ENCODE data around the gene MRPL34.
A peak's percentile ranks its signal among the peaks of the same experiment; 100 is the strongest.
"Not testable (repeated sequence)": the region's sequence is repeated elsewhere in the genome, so short reads cannot be mapped to it uniquely, and the experiment has no call there.

MRPL34 gene

DNA sequence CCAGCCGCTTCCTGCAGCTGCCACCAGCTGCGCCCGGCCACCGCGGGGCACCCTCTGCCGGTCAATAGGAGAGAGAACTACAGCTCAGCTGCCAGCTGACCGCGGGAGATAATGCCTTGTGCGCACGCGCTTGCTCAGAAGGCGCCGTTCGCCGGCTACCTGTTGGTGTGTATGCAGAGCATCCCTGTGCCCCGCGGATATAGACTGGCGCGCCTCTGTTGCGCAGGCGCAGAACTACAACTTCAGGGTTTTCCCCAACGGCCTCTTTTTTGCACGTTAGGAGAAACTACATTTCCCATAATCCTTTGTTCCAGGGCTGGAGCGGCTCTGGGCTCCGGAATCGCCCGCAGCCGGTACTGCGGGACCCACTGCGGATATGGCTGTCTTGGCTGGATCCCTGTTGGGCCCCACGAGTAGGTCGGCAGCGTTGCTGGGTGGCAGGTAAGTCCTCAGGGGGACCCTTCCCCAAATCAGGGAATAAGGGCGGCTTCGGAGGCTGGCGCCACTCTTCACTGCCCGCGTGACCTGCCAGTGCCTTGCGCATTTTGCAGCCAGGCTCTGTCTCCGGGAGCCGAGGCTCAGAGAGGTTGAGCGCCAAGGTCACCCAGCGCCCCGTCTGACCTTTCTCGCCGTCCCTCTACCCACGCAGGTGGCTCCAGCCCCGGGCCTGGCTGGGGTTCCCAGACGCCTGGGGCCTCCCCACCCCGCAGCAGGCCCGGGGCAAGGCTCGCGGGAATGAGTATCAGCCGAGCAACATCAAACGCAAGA, at the start of gene MRPL34:
TSS of gene MRPL34 (plus strand) at position 356 of the 768 bp plus-strand sequence. CDS start at position 377, 21 bp downstream.
- peak; percentile 89 to 93 for DNase-seq

DNA sequence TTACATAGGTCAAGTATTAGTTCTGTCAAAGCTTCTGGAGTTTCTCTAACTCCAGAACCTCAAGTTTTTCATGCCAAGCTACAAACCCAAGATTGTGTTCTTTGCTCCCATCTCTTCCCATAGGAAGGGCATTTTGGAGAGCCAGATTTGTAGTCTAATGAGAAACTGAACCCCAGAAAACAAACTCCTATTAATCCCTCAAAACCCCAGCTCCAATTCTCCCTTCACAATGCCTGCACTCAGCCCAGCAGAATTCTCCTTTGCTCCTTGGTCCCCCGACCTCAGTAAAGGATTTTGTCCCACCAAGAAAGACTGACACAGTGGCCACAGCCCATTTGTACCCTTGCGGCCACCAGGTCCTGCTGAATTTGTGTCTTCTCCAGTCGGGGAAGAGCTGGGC, 49.5 kb upstream of the MRPL34 start:
- no peak for DNase-seq

DNA sequence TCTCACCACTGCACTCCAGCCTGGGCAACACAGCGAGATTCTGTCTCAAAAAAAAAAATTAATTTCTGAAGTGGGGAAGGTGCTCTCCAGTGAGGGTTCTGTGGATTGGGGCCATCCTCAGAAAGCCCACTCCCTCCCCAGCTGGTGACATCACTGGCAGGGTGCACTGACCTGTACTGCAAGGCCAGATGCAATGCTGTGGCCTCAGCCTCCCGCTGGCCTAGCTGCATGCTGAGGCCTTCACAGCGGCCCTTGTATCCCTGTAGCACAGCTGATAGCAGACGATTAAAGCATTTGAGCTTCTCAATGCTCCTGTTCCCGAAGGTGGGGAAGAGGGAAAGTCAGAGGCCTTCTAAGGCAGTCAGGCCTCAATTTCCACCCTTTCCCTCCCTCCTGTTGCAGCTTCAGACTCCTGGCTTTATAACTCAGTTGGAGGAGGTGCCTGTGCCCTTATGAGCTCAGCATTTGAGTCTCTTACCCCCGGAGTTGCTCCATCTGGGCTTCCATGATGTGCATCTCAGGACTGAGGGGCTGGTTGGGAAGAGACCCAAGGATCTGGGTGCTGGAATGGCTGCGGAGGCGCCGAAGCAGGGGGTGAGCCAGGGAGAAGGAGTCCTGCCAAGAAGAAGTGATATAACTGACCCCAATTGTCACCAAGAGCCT, 46.4 kb upstream of the MRPL34 start:
- no peak for DNase-seq

GRCh38 chr19:17259934-17260333, 45.7 kb upstream of the MRPL34 start:
- no peak for DNase-seq

- peak; percentile 86 to 89 for DNase-seq
These were observed 44.8 kb upstream of the MRPL34 start for GRCh38 chr19:17260842-17261325.

GRCh38 chr19:17262557-17262956, 43.1 kb upstream of the MRPL34 start:
- no peak for DNase-seq

DNA sequence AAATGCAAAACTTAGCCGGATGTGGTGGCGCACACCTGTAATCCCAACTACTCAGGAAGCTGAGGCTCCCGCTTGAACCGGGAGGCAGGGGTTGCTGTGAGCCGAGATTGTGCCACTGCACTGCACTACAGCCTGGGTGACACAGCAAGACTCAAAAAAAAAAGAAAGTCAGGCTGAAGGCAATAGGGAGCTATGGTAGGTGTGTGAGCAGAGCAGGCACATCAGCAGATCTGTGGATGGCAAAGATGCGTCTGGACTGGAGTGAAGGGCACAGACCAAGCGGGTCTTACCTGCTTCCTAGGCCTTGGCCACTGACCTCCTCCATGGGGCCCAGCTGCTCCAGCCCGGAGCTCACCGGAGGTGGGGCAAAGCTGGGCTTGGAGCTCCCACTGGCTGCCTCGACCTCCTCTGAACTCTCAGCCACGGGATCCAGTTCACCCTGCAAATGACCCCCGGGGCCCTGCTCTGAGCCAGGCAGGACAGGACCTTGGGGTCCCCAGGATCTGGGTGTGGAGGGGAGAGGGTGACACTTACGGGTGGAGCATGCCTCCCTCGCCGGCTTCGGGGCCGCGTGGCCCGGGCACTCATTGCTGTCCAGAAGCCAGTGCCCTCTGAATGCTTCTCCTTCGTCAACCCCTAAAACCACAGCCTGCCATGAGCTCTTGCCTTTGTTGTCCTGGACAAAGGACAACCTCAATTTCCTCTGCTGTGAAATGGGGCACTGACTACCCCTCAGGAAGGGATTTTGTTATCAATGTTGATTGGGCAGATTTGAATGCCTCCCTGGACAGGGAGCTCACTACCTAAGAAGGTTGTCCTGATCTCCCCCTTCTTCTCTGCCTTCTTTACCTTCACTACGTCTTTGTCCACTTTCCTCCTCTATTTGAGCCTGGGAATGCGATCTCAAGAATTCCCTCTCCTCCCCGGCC, 41.7 kb upstream of the MRPL34 start:
- no peak for DNase-seq

DNA sequence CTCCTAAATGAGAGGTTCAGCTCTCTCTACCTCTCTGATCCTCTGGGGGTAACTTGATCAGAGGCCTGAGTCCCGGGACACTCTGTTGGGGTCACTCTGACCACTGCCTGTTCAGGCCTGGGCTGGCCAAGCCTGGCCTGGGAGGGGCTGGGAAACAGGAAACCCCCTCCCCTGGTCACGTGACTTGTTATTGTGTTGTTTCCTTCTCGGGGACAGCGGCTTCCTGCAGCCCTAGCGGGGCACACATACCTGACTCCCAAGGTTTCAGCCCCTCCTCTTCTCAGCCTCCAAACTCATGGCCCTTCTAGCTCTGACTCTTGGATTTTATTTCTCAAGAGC, 41.1 kb upstream of the MRPL34 start, which contains the start of gene USHBP1:
TSS of gene USHBP1 (minus strand) at position 105 of the 339 bp plus-strand sequence. CDS start 446 bp downstream, outside the sequence.
- DNase-seq = no peak

DNA sequence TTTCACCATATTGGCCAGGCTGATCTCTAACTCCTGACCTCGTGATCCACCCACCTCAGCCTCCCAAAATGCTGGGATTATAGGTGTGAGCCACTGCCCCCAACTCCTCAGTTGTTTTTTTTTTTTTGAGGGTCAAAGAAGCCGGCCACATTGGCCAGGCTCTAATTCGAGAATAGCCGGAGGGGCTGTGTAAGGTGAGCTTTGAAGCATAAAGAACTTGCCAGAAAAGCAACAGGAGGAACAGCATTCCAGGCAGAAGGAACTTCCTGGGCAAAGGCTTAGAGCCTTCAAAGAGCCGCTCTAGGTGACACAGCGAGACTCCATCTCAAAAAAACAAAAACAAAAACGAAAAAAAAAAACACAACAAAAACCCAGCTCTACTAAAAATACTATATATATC, 39.6 kb upstream of the MRPL34 start:
- DNase-seq = no peak

DNA sequence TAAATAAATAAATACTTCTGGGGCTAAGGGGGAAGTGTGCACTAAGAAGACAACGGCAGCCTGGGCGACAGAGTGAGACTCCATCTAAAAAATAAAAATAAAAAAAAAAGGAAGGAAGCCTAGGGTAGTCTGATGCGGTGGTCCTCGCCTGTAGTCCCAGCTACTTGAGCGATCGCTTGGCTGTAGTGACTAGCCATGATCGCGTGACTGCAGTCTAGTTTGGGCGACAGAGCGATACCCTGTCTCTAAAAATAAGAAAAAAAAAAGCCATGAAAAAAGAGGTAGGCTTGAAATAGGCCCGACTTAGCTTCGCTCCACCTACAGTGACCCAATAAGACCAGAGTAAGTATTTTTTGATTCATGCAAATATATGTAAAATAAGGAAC, 39.1 kb upstream of the MRPL34 start:
- no peak for DNase-seq

GRCh38 chr19:17266975-17267788, 38.5 kb upstream of the MRPL34 start, which contains the start of gene BABAM1:
Gene BABAM1, plus strand, starts transcription at chr19:17267443. Its CDS starts 1,364 bp downstream, at chr19:17268807.
- peak; percentile 94 to 95 for DNase-seq

- DNase-seq = no peak
These were observed 36.9 kb upstream of the MRPL34 start for GRCh38 chr19:17268754-17269153.

- DNase-seq = not testable (repeated sequence)
These were observed 30.8 kb upstream of the MRPL34 start for GRCh38 chr19:17274892-17275291.

DNA sequence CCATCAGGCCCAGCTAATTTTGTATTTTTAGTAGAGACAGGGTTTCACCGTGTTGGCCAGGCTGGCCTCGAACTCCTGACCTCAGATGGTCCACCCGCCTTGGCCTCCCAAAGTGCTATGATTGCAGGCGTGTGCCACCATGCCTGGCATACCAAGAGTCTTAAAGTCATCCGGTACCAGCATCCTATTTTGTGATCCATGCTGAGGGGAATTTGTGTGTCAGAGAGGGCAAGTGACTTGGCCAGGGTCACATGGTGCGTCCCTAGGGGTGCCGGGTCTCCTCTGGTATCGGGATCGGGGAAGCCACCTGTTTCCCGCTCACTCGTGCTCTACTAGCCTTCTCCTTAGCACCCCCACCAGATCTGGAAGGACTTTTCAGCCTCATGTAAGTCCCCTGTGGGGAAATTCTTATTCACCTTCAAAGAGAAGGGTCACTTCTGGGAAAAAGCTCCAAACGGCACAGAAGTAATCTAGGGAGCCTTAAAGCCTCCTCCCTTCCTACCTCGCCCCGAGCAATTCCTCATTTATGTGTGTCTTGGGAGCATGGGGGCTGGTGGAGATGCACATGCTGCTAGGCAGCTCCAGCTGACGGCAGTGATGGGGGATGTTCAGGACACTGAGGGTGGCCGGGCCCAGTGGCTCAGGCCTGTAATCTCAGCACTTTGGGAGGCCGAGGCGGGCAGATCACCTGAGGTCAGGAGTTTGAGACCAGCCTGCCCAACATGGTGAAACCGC, 30.1 kb upstream of the MRPL34 start:
- no peak for DNase-seq

- DNase-seq = no peak
These were observed 26.2 kb upstream of the MRPL34 start for GRCh38 chr19:17279436-17279835.

GRCh38 chr19:17281391-17282304, 24.0 kb upstream of the MRPL34 start, which contains the start of gene ANKLE1:
Gene ANKLE1, plus strand, starts transcription at chr19:17281901. Its CDS starts 20 bp downstream, at chr19:17281921.
- peak in 1 of 2 donors; percentile 46 for DNase-seq

GRCh38 chr19:17282488-17283125, 23.1 kb upstream of the MRPL34 start:
- DNase-seq = peak; percentile 72 to 77

- DNase-seq = no peak
These were observed 22.1 kb upstream of the MRPL34 start for GRCh38 chr19:17283504-17283996.

GRCh38 chr19:17285415-17286135, 20.1 kb upstream of the MRPL34 start:
- no peak for DNase-seq

Data from activated CD4-positive, alpha-beta T cell treated with anti-CD3 and anti-CD28 coated beads for 4 hours (primary cell).